HepG2 (cell line): ENCODE results near the gene MRPL28. TPM values are rescaled to one million over a fixed set of nuclear protein-coding genes. Genes with fewer than 3 reads are reported as not detected.

Experiments
- ARHGAP35 ChIP-seq: sonication (generic); formaldehyde crosslinking; IDR thresholded peaks from 2 replicates; pipeline ENCODE4 v1.9.0; 2022; ENCODE audit warnings: mild to moderate bottlenecking, inconsistent platforms, moderate library complexity, missing genetic modification reagents, borderline replicate concordance
- STAT6 ChIP-seq: sonication (generic); formaldehyde crosslinking; IDR thresholded peaks from 2 replicates; pipeline ENCODE4 v1.4.0; 2020; ENCODE audit warnings: missing genetic modification reagents, mild to moderate bottlenecking, borderline replicate concordance
- THAP9 ChIP-seq: sonication (generic); formaldehyde crosslinking; IDR thresholded peaks from 2 replicates; pipeline ENCODE4; 2020; ENCODE audit warnings: missing genetic modification reagents, mild to moderate bottlenecking, borderline replicate concordance
- ZBTB38 ChIP-seq: sonication (generic); formaldehyde crosslinking; IDR thresholded peaks from 2 replicates; pipeline ENCODE4 v1.5.1; 2020; ENCODE audit warnings: mild to moderate bottlenecking, missing genetic modification reagents
- ZFX ChIP-seq: sonication (generic); formaldehyde crosslinking; IDR thresholded peaks from 2 replicates; pipeline ENCODE4 v1.4.0; 2020; ENCODE audit warnings: mild to moderate bottlenecking, low read depth, missing genetic modification reagents, moderate library complexity
- ZGPAT ChIP-seq: IDR thresholded peaks from 2 replicates; pipeline ENCODE4 v1.6.1; 2016; ENCODE audit warnings: mild to moderate bottlenecking
- ZNF281 ChIP-seq: sonication (generic); formaldehyde crosslinking; IDR thresholded peaks from 2 replicates; pipeline ENCODE4 v1.4.0; 2020; ENCODE audit warnings: missing genetic modification reagents, borderline replicate concordance
- ZNF317 ChIP-seq: sonication (generic); formaldehyde crosslinking; IDR thresholded peaks from 2 replicates; pipeline ENCODE4 v1.5.0; 2020; ENCODE audit warnings: mild to moderate bottlenecking, missing genetic modification reagents
- ZNF484 ChIP-seq: sonication (generic); formaldehyde crosslinking; IDR thresholded peaks from 2 replicates; pipeline ENCODE4 v1.5.1; 2020; ENCODE audit warnings: mild to moderate bottlenecking, low read depth, missing genetic modification reagents, borderline replicate concordance
- ZNF841 ChIP-seq: sonication (generic); formaldehyde crosslinking; IDR thresholded peaks from 2 replicates; pipeline ENCODE4 v1.8.1; 2023; ENCODE audit warnings: missing genetic modification reagents, borderline replicate concordance
- polyA plus RNA-seq, 8 experiments: library from polyadenylated mRNA; depleted of rRNA in 3 of 8; stranded (reverse) in 7 of 8; unstranded in 1 of 8; fragments of >200 nt; fragmentation: Illumina TruSeq in 4 of 8; extraction: Trizol in 4 of 8; gene quantifications; 2 replicates each; pipeline versions ENCODE4 v1.2.1 to v1.2.3, GENCODE V29; 2011 to 2016; ENCODE audit warnings: low read depth in 4 of 8, missing spikeins in 1 of 8, mixed read lengths in 1 of 8; ENCODE audit not compliant: insufficient read depth in 1 of 8
- total RNA-seq, 5 experiments: library from RNA; depleted of rRNA; stranded (reverse); fragments of >200 nt; fragmentation: Illumina TruSeq; extraction: Trizol; gene quantifications; 2 replicates each; pipeline ENCODE4 v1.2.3, GENCODE V29; 2016; ENCODE audit warnings: low read depth in 1 of 5
- TF ChIP-seq, protein P1 (sequence below): sonication (generic); formaldehyde crosslinking; IDR thresholded peaks from 2 replicates; pipeline ENCODE4 v1.4.0; 2020; ENCODE audit warnings: missing genetic modification reagents

Gene MRPL28
- total and polyA plus RNA-seq, 2 of the 13 experiments (the other 11 are each of a cell fraction or from before 2014, with no cell fraction given) = 114 to 135 TPM

- no peak for TF ChIP-seq THAP9 (CRISPR knock-in tag)
- TF ChIP-seq ZNF317 (CRISPR knock-in tag) = no peak
- TF ChIP-seq, protein P1, sequence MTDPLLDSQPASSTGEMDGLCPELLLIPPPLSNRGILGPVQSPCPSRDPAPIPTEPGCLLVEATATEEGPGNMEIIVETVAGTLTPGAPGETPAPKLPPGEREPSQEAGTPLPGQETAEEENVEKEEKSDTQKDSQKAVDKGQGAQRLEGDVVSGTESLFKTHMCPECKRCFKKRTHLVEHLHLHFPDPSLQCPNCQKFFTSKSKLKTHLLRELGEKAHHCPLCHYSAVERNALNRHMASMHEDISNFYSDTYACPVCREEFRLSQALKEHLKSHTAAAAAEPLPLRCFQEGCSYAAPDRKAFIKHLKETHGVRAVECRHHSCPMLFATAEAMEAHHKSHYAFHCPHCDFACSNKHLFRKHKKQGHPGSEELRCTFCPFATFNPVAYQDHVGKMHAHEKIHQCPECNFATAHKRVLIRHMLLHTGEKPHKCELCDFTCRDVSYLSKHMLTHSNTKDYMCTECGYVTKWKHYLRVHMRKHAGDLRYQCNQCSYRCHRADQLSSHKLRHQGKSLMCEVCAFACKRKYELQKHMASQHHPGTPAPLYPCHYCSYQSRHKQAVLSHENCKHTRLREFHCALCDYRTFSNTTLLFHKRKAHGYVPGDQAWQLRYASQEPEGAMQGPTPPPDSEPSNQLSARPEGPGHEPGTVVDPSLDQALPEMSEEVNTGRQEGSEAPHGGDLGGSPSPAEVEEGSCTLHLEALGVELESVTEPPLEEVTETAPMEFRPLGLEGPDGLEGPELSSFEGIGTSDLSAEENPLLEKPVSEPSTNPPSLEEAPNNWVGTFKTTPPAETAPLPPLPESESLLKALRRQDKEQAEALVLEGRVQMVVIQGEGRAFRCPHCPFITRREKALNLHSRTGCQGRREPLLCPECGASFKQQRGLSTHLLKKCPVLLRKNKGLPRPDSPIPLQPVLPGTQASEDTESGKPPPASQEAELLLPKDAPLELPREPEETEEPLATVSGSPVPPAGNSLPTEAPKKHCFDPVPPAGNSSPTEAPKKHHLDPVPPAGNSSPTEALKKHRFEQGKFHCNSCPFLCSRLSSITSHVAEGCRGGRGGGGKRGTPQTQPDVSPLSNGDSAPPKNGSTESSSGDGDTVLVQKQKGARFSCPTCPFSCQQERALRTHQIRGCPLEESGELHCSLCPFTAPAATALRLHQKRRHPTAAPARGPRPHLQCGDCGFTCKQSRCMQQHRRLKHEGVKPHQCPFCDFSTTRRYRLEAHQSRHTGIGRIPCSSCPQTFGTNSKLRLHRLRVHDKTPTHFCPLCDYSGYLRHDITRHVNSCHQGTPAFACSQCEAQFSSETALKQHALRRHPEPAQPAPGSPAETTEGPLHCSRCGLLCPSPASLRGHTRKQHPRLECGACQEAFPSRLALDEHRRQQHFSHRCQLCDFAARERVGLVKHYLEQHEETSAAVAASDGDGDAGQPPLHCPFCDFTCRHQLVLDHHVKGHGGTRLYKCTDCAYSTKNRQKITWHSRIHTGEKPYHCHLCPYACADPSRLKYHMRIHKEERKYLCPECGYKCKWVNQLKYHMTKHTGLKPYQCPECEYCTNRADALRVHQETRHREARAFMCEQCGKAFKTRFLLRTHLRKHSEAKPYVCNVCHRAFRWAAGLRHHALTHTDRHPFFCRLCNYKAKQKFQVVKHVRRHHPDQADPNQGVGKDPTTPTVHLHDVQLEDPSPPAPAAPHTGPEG = no peak
- no peak for TF ChIP-seq ZGPAT (CRISPR knock-in tag)
- TF ChIP-seq ZNF841 (CRISPR knock-in tag) = no peak
- TF ChIP-seq STAT6 (CRISPR knock-in tag) = no peak
- TF ChIP-seq ZFX (CRISPR knock-in tag) = no peak
- TF ChIP-seq ARHGAP35 (CRISPR knock-in tag) = no peak
- TF ChIP-seq ZNF484 = no peak
- peak; percentile 75; the same call in 1 of the 2 replicates for TF ChIP-seq ZNF281 (CRISPR knock-in tag)
- peak; percentile 93 for TF ChIP-seq ZBTB38 (CRISPR knock-in tag)
Observed at GRCh38 chr16:383326-384051, 13.2 kb upstream of the MRPL28 start (continued).
